DMS153 (cell line): Measurements from ENCODE around the gene ZNF775.

ENCODE experiments used
- DNase-seq: peaks from one replicate; lab custom pipeline; 2025; lab: John Stamatoyannopoulos, UW

ZNF775 gene

GRCh38 chr7:150378853-150379440 is at the start of gene ZNF775:
Gene ZNF775 (plus strand): TSS chr7:150379330. CDS start chr7:150388471, 9,141 bp downstream.
- peak; percentile 93 for DNase-seq

GRCh38 chr7:150329331-150330120 is 49.6 kb upstream of the ZNF775 start:
- DNase-seq, result no peak

GRCh38 chr7:150330211-150330885 is 48.8 kb upstream of the ZNF775 start:
- DNase-seq, result no peak

GRCh38 chr7:150332852-150333635 is 46.1 kb upstream of the ZNF775 start:
- DNase-seq, result no peak

- no peak for DNase-seq
Observed at GRCh38 chr7:150333659-150334058, 45.5 kb upstream of the ZNF775 start.

GRCh38 chr7:150334108-150334507 is 45.0 kb upstream of the ZNF775 start:
- no peak for DNase-seq

GRCh38 chr7:150335108-150335773 is 43.9 kb upstream of the ZNF775 start:
- DNase-seq, result no peak

GRCh38 chr7:150335774-150336112 is 43.4 kb upstream of the ZNF775 start:
- no peak for DNase-seq

GRCh38 chr7:150336746-150337145 is 42.4 kb upstream of the ZNF775 start:
- DNase-seq, result no peak

- no peak for DNase-seq
Observed at GRCh38 chr7:150337179-150337578, 42.0 kb upstream of the ZNF775 start.

- no peak for DNase-seq
Observed at GRCh38 chr7:150337659-150338081, 41.5 kb upstream of the ZNF775 start.

GRCh38 chr7:150338166-150338829 is 40.8 kb upstream of the ZNF775 start:
- DNase-seq, result no peak

GRCh38 chr7:150339409-150339809 is 39.7 kb upstream of the ZNF775 start:
- no peak for DNase-seq

- DNase-seq, result no peak
Observed at GRCh38 chr7:150340024-150340749, 38.9 kb upstream of the ZNF775 start.

- no peak for DNase-seq
Observed at GRCh38 chr7:150340875-150341262, 38.3 kb upstream of the ZNF775 start.

- DNase-seq, result no peak
Observed at GRCh38 chr7:150341263-150342120, 37.6 kb upstream of the ZNF775 start, which contains the start of gene RARRES2. Gene RARRES2 (minus strand): TSS chr7:150341629. CDS start chr7:150340609, 1,020 bp downstream.

GRCh38 chr7:150342121-150342408 is 37.1 kb upstream of the ZNF775 start:
- no peak for DNase-seq

- DNase-seq, result no peak
Observed at GRCh38 chr7:150343225-150343624, 35.9 kb upstream of the ZNF775 start.

- DNase-seq, result no peak
Observed at GRCh38 chr7:150344299-150344698, 34.8 kb upstream of the ZNF775 start.

- DNase-seq, result no peak
Observed at GRCh38 chr7:150345012-150345411, 34.1 kb upstream of the ZNF775 start.
